Stimulated activated naive CD8-positive, alpha-beta T cell treated with anti-CD3 and anti-CD28 coated beads, Interleukin-15, Interleukin-2, amounts not matched to agents 100 U/mL and 50 U/mL, for 24 hours (primary cell): ENCODE measurements around the gene MRGPRX3.

Source experiments
- ATAC-seq: fragments of 150-1000 bp; cut with Tn5 transposase; one replicate; pipeline ENCODE4 v1.10.0; 2021
- DNase-seq: peaks from one replicate; pipeline ENCODE4 v3.0.0; 2021

The MRGPRX3 gene

GRCh38 chr11:18168372-18168771 is 36.0 kb downstream of the MRGPRX3 start:
- DNase-seq (no peak), ATAC-seq (no peak)

- DNase-seq = peak; percentile 11
- no peak for ATAC-seq
Measured at GRCh38 chr11:18171377-18172000, 39.1 kb downstream of the MRGPRX3 start.

GRCh38 chr11:18172666-18173065 is 40.3 kb downstream of the MRGPRX3 start, which contains the start of gene MRGPRX4:
Gene MRGPRX4 (plus strand): TSS chr11:18172837. CDS start chr11:18173257, 420 bp downstream.
- DNase-seq (no peak), ATAC-seq (no peak)

GRCh38 chr11:18173225-18173866 is 41.0 kb downstream of the MRGPRX3 start:
- DNase-seq (no peak), ATAC-seq (no peak)
